B cell (primary cell): ENCODE results near the gene TOGARAM2. TPM values are rescaled to one million over a fixed set of nuclear protein-coding genes. Genes with fewer than 3 reads are reported as not detected.

ENCODE experiments used
- ATAC-seq: fragments of 200-7000 bp; cut with Tn5 transposase; one replicate; pipeline ENCODE4 v1.10.0; 2021; ENCODE audit warnings: low read depth, mild to moderate bottlenecking, moderate number of reproducible peaks, moderate library complexity
- CTCF ChIA-PET: fragments of 350-600 bp; sonication (Branson Sonifier 250); formaldehyde crosslinking; loops from one replicate; lab custom pipeline; 2021; ENCODE audit warnings: antibody characterized with exemption, inconsistent platforms; lab: Charles Lee
- POLR2A ChIA-PET: fragments of 350-600 bp; sonication (Branson Sonifier 250); formaldehyde crosslinking; loops from one replicate; lab custom pipeline; 2021; ENCODE audit warnings: antibody characterized with exemption; lab: Charles Lee
- DNase-seq: peaks from one replicate; pipeline ENCODE4 v3.0.0; 2013
- H2AFZ ChIP-seq: 2 replicates; pipeline ENCODE4 v1.6.1; 2012; ENCODE audit warnings: mild to moderate bottlenecking, low read depth, low read length; ENCODE audit not compliant: insufficient read depth, poor library complexity, severe bottlenecking
- H3K27ac ChIP-seq, 2 donors: 1 replicate in 1 of 2; 2 replicates in 1 of 2; pipeline ENCODE4 v1.5.1; 2012 to 2013; ENCODE audit warnings: low read length in 2 of 2, mild to moderate bottlenecking in 2 of 2, moderate library complexity in 1 of 2
- H3K27me3 ChIP-seq, 4 experiments: fragments of 200-600 bp in 1 of 4; sonication (generic) in 1 of 4; replicated peaks in 1 of 4; 1 replicate in 2 of 4; 2 replicates in 2 of 4; pipeline versions ENCODE4 v1.6.1 to v1.7.0; 2013 to 2016; ENCODE audit warnings: low read length in 3 of 4, mild to moderate bottlenecking in 2 of 4, mixed read lengths in 1 of 4, moderate library complexity in 1 of 4; ENCODE audit not compliant: insufficient read depth in 4 of 4, control insufficient read depth in 3 of 4; ENCODE audit errors: control extremely low read depth in 1 of 4
- H3K36me3 ChIP-seq, 2 experiments: replicated peaks in 1 of 2; 1 replicate in 1 of 2; 2 replicates in 1 of 2; pipeline versions ENCODE4 v1.6.1 to v1.7.1; 2013; ENCODE audit warnings: low read length in 1 of 2; ENCODE audit not compliant: insufficient read depth in 2 of 2, control insufficient read depth in 1 of 2; ENCODE audit errors: control extremely low read depth in 1 of 2, extremely low read depth in 1 of 2
- H3K4me1 ChIP-seq, 2 donors: fragments of 200-600 bp in 1 of 2; sonication (generic) in 1 of 2; 1 replicate in 1 of 2; 2 replicates in 1 of 2; pipeline versions ENCODE4 v1.5.1 to v1.6.1; 2013 to 2017; ENCODE audit warnings: low read length in 2 of 2; ENCODE audit not compliant: control insufficient read depth in 2 of 2, insufficient read depth in 2 of 2
- H3K4me2 ChIP-seq: replicated peaks from 2 replicates; pipeline ENCODE3; 2012; ENCODE audit warnings: mild to moderate bottlenecking, low read depth, low read length; ENCODE audit not compliant: poor library complexity, severe bottlenecking
- H3K4me3 ChIP-seq, 5 experiments: fragments of 200-600 bp in 1 of 5; sonication (generic) in 1 of 5; 1 replicate in 3 of 5; 2 replicates in 2 of 5; pipeline versions ENCODE4 v1.5.1 to v1.7.0; 2011 to 2016; ENCODE audit warnings: low read length in 4 of 5, mild to moderate bottlenecking in 4 of 5, low read depth in 2 of 5, control low read depth in 1 of 5, moderate library complexity in 1 of 5; ENCODE audit not compliant: insufficient read depth in 1 of 5; ENCODE audit errors: control extremely low read depth in 1 of 5, extremely low read depth in 1 of 5
- H3K79me2 ChIP-seq: fragments of 200-600 bp; sonication (generic); one replicate; pipeline ENCODE4 v1.6.0; 2016; ENCODE audit warnings: low read length; ENCODE audit not compliant: control insufficient read depth, insufficient read depth
- H3K9ac ChIP-seq: fragments of 200-600 bp; sonication (generic); 2 replicates; pipeline ENCODE4 v1.6.1; 2017; ENCODE audit warnings: mild to moderate bottlenecking, low read length, moderate library complexity
- H3K9me3 ChIP-seq, 3 donors: one replicate each; pipeline versions ENCODE4 v1.6.1 to v1.7.1; 2013; ENCODE audit warnings: low read length in 2 of 3; ENCODE audit not compliant: control insufficient read depth in 2 of 3, insufficient read depth in 1 of 3; ENCODE audit errors: control extremely low read depth in 1 of 3
- H4K20me1 ChIP-seq: 2 replicates; pipeline ENCODE4 v1.6.0; 2012; ENCODE audit warnings: mild to moderate bottlenecking, low read length; ENCODE audit not compliant: insufficient read depth, control insufficient read depth, poor library complexity, severe bottlenecking
- H3K27ac Mint-ChIP-seq: one replicate; pipeline ENCODE4 v1.8.0; 2021; ENCODE audit warnings: mixed read lengths
- H3K27me3 Mint-ChIP-seq: one replicate; pipeline ENCODE4 v1.8.0; 2021; ENCODE audit warnings: mixed read lengths
- H3K4me1 Mint-ChIP-seq: one replicate; pipeline ENCODE4 v1.8.0; 2021; ENCODE audit warnings: mixed read lengths
- H3K4me3 Mint-ChIP-seq: one replicate; pipeline ENCODE4 v1.8.0; 2021; ENCODE audit warnings: mixed read lengths
- H3K9me3 Mint-ChIP-seq: one replicate; pipeline ENCODE4 v1.8.0; 2022; ENCODE audit warnings: mixed read lengths; ENCODE audit not compliant: insufficient read depth
- EZH2 ChIP-seq: IDR thresholded peaks from 2 replicates; pipeline ENCODE4 v1.6.1; 2012; ENCODE audit warnings: borderline replicate concordance, low read depth, mild to moderate bottlenecking, moderate library complexity, low read length; ENCODE audit not compliant: insufficient read depth, poor library complexity, severe bottlenecking
- WGBS: methylation state at CpG from one replicate; pipeline ENCODE4 v1.1.5; 2013; ENCODE audit warnings: missing lambda C conversion rate; ENCODE audit not compliant: insufficient coverage; 5-methylcytosine and 5-hydroxymethylcytosine counted together
- intact Hi-C: fragments of 100-400 bp; cut with micrococcal nuclease; formaldehyde crosslinking; loops from one replicate; pipeline ENCODE4 v1.10.0; 2022
- polyA plus RNA-seq: library from polyadenylated mRNA; depleted of rRNA; stranded (reverse); fragments of >200 nt; gene quantifications from 2 replicates; pipeline ENCODE4 v1.2.3, GENCODE V29; 2012
- total RNA-seq, 2 donors: library from RNA; stranded (reverse); fragments of 120-200 nt in 1 of 2; gene quantifications; 1 replicate in 1 of 2; 2 replicates in 1 of 2; pipeline versions ENCODE4 v1.2.3 to v1.2.4, GENCODE V29; 2013 to 2022
- TF ChIP-seq, protein P1 (sequence below): fragments of 200-600 bp; IDR thresholded peaks from one replicate; pipeline ENCODE4 v1.8.0; 2022; ENCODE audit warnings: antibody characterized with exemption, mild to moderate bottlenecking

The TOGARAM2 gene
- total and polyA plus RNA-seq, 2 donors (not counting 1 experiment from before 2014, with no cell fraction given), result 0.25 to 0.61 TPM

DNA sequence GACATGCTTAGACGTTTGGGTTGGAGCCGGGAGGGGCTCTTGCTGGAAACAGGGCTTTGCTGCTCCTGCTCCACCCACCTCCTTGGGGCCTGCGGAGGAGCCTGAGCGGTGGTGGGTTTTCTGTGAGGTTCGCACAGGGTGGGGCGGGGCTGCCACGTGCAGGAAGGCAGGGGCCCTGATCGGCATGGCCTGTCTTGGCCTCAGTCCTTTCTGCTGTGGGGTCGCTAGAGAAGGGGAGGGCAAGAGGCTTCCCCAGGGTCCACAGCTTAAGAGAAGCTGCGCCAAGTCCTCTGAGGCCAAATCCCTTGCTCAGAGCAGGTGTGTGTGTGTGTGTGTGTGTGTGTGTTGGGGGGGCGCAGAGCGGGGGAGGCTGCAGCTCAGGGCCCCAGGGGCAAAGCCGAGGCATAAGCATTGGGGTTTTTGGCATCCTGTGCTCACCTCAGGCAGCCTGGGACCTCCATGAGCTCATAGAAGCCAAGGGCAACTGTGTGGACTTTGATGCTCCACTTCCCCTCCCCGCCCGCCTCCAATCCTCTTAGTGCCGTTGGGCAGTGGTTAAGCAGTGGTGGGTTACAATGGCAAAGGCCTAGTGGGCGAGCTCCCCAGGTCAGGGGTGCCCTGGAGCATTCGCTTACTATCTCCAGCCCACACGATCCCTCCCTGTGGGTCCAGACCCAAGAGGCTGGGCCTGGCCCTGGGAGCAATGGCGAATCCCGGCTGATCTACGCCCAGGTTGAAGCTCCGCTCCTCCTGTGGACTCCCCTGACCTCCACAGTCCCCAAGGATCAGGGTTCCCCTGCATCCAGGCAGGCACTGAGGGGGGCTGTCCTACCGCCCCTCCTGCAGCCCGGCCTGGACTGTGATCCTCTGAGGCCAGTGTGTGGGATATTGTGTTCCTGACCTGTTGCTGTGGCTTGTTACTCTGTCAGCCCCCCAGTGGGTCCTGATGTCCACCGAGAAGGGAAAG lies 28.9 kb downstream of the TOGARAM2 start:
- no peak overlapping the region for H3K27ac Mint-ChIP-seq
- CTCF ChIA-PET, result interaction anchor here (1.2 to 1.9 kb wide), 2 partner anchors 9 to 51 kb away, joined by 4 to 5 read pairs; no protein-coding TSS in a partner anchor
- H3K4me1 Mint-ChIP-seq, result peaks cover 41% of the 10 kb centered on the region
- Histone ChIP-seq H3K27ac (no peak overlapping the region), H3K4me3 (no peak overlapping the region), H4K20me1 (no peaks in the 10 kb centered on the region), H3K4me1 (peaks cover 25 to 46% of the 10 kb centered on the region in 2 donors), H3K79me2 (no peaks in the 10 kb centered on the region), H3K36me3 (no peaks in the 10 kb centered on the region), H3K27me3 (peaks cover 0 to 28% (median 0%) of the 10 kb centered on the region in 4 experiments), H3K9me3 (peaks cover 0 to 7% (median 0%) of the 10 kb centered on the region in 3 donors), H3K9ac (no peak overlapping the region), H2AFZ (no peak overlapping the region), H3K4me2 (no peak overlapping the region)
- no peak overlapping the region for H3K4me3 Mint-ChIP-seq
- 54% methylated on average over 23 of the region's 26 CpGs for WGBS
- no peak for ATAC-seq
- H3K27me3 Mint-ChIP-seq, result peaks cover 8% of the 10 kb centered on the region
- POLR2A ChIA-PET, result interaction anchor here (0.6 kb wide), 1 partner anchor 9 kb away, joined by 5 read pairs; no protein-coding TSS in a partner anchor
- no peak for DNase-seq
- no peaks in the 10 kb centered on the region for H3K9me3 Mint-ChIP-seq
- TF ChIP-seq, protein P1, sequence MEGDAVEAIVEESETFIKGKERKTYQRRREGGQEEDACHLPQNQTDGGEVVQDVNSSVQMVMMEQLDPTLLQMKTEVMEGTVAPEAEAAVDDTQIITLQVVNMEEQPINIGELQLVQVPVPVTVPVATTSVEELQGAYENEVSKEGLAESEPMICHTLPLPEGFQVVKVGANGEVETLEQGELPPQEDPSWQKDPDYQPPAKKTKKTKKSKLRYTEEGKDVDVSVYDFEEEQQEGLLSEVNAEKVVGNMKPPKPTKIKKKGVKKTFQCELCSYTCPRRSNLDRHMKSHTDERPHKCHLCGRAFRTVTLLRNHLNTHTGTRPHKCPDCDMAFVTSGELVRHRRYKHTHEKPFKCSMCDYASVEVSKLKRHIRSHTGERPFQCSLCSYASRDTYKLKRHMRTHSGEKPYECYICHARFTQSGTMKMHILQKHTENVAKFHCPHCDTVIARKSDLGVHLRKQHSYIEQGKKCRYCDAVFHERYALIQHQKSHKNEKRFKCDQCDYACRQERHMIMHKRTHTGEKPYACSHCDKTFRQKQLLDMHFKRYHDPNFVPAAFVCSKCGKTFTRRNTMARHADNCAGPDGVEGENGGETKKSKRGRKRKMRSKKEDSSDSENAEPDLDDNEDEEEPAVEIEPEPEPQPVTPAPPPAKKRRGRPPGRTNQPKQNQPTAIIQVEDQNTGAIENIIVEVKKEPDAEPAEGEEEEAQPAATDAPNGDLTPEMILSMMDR, result no peak
- TF ChIP-seq EZH2, result no peak
- intact Hi-C loops, result loop anchor here (5.0 kb wide), 1 partner anchor 107 kb away; the partner anchor contains the start of gene CLIP4
